Colon (tissue), 2 donors: ENCODE data around the gene GRIA3.

Experiments used
- FAIRE-seq: peaks from 2 replicates; lab custom pipeline; 2012; peaks lifted over from hg19 to GRCh38; lab: Jason Lieb, UNC
- donor health status: control.
- donor health status: control.

GRIA3 gene

DNA sequence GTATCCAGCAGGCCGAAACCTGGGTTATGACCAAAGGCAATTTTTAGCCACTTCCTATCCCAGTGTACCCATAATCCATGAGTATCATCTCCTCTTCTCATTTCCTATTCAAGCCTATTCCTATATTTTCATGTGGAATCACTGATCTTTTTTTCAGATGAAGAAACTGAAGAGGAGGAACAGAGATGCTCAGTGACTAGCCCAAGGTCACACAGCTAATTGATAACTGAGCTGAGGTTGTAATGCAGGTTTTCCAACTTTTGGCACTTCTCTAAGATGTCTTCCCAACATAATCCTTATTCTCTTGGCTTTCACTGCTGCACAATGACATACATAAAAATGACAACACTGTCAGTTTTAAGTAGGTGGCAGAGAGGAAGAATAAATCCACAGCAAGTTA is 15.3 kb downstream of the GRIA3 start:
- FAIRE-seq, result no peak

DNA sequence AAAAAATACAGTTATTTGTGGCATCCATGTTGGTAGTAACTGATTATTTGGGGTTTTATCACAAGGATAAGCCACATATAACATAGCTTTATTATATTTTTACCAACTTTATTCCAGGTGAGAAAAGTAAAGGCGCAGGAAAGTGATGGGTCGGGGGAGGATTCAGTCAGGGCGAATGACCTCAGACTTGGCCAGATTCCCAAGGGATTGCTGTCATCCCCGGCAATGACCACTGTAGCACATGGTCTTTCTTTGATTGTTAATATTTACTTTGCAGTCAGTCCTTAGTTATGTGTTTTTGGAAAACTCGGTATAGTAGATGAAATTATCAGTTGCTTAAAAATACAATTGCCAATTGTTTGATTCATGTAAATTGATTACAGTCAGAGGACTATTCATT is 17.6 kb downstream of the GRIA3 start:
- peak; percentile 21 for FAIRE-seq

DNA sequence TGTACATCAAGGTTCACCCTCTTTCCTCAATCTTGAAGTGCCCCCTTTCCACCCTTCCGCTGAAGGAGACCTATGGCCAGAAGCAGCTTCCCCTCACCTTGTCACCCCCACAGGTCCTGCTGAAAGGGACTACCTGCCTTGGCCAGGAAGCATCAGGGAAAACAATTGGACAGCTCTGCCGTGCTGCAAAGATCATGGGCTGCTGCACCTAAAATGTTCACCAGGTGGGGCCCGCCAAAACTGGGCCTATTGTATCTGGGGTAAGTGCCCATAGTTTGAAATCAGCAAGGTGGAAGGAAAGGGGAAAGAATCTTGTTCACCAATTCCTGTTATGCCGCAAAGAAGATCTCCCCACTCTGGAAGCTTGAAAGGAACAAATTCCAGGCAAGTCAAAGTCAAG is 18.4 kb downstream of the GRIA3 start:
- FAIRE-seq, result no peak

DNA sequence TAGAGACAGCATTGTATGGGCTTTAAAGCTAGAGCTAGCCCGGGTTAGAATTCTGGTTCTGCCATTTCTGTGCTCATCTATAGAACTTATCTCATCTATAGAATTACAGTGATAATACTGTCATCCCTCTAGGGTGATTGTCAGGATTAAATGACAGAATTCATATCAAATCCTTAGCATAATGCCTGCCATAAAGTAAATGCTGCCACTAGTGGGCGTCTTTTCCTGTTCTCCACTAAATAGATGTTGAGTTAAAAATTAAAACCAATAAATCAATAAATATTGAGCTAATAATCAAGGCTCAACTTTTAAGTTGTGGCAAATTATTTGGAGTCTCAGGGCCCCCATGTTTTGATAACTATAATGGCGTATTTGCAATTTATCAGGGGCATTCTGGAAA is 19.7 kb downstream of the GRIA3 start:
- FAIRE-seq, result no peak

DNA sequence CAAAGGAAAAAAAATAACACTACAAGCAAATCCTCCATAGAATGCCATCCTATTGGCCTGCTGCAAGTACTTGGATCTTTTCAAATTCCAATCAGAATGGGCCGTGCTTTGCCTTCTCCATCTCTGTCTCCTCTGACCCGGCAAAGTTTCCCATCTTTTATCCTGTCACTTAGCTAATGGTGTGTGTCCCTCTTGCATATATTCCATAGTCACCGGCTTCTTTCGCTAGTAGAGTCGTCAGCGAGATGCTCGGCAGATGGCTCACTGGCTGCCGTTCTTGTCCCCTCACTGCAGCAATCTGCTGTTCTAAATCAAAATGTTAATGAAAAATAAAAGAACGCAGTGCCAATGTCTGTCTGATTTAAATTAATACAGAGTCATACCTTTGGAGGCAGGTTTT is 22.1 kb downstream of the GRIA3 start:
- no peak for FAIRE-seq

DNA sequence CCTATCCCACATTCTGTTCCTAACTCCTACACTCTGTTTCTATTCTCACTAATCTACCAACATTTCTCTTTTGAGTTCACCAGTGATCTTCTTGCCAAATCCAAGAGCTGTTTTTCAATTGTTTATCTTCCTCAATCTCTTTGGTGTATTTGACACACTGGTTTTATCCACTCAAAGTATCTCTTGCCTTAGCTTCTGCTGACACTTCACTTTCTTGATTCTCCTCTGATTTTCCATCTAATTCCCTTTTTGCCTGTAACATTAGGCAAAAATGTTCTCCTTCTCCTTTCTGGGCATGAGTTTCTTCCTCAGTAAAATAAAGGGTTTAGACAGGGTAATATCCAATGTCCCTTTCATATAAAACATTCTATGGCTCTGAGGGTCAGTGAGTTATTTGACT is 26.2 kb downstream of the GRIA3 start:
- FAIRE-seq, result no peak

DNA sequence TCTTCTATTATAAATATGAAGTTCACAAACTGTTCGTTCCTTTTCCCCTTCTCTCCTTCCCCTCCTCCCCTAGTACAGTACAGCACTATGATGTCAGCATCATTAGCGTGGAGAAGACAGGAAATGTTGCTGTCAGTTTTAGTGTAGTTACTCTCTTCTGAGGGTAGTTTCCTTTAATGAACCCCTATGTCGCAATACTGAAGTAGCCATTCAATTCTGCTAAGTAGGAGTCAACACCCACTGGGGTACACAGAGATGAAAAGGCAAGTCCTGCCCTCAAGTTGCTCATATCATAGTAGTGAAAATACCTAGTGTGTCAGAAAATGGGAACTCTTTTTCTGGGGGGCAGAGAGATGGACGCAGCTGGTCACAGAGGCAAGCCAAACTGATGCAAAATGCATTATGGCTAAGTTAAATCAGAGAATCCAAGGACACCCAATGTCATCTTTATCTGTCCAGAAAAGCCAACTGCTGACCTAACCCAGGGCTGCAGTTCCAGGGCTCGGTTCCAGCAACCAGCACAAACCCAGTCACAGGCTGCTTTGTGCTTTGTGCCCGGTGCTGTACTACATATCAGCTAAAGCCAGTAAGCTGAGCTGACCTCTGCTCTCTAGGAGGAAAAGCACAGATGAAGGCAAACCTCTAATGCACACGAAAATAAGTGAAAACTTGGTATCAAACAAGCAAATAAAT is 31.5 kb downstream of the GRIA3 start:
- no peak for FAIRE-seq

DNA sequence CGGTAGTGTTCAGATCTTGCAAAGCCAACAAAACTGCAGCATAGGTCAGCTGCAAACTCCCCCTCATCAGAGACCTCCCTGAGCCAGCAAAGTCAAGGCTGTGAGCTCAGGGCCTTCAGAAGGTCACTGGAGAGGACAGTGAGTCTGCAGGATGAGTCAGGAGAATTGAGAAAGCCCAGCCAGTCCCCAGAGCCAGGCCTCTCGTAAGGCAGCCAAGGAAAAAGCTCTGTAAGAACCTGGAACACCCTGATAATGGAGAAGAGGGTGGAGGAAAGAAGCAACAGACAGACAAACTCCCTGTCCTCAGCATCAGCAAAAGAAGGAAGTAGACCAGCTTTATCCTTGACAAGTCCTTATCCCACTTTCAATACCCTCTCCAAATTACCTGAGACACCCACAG is 33.0 kb downstream of the GRIA3 start:
- no peak for FAIRE-seq

DNA sequence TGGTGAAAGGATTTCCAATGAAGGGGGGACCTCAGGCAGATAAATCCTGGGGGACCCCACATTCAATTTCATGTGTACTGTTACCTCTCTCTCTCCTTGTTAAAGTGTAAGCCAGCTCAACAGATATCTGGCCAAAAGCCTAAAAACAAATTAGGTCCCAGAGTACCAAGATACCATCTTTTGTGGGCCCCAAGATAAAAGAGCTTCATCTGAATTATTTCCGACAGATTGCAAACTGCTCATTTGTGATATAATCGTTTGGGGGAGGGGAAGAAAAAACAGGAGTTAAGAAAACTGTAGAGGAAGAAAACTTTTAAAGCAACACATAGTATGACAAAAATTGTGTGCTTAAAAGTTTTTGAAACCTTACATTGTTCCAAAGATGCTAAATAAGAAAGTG is 33.6 kb downstream of the GRIA3 start:
- FAIRE-seq, result no peak

DNA sequence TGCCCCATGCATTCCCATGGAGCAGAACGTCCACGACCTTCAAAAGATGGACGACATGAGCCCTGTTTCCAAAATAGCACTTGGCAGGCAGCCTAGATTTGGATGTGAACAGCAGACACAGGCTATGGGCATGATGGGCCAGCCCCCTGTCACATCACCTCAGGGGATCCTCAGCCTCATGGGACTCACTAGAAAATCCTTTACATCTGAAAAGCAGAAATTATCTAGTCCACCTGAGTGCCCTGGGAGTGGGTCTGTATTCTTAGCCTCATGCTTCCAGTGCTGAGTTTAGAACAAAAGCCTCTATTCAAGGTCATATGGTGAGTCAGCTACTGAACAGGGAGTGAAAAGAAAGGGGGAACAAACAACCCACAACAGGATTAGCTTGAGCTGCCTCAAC is 35.8 kb downstream of the GRIA3 start:
- no peak for FAIRE-seq

DNA sequence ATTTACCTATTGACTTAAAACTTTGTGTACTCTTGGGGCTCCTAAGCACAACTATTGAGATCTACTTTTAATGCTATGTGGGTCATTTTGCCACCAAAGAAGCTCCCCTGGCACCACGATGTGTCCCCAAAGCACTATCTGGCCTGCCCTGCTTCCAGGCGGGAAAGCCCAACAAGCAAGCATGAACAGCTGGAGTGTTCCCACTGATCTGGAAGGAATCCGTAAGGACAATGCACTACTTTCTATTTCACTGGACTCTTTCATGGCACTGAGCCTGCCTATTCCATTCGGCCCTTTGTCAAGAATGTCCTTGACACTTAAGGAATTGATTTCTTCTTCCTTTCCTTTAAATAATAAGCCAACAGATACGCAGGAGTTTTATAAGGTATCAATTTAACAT is 38.8 kb downstream of the GRIA3 start:
- FAIRE-seq, result no peak

DNA sequence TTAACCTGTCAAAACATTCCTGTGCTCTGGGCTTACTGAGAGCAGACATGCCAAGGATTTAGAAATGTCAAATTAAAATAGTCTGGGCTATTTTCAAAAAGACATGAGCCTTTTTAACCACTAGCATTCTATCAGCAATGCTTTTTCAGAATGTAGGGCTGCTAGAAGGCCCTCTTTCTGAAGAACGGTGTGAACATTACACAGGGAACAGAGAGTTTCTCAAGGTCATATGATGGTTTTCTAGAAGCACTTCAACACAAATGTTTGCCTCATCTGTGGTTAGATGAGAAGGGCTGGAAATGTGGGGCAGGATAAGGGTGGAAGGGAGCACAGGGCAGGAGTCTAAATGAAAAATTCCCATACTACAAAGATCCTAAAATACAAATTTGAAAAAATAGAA is 39.3 kb downstream of the GRIA3 start:
- no peak for FAIRE-seq

DNA sequence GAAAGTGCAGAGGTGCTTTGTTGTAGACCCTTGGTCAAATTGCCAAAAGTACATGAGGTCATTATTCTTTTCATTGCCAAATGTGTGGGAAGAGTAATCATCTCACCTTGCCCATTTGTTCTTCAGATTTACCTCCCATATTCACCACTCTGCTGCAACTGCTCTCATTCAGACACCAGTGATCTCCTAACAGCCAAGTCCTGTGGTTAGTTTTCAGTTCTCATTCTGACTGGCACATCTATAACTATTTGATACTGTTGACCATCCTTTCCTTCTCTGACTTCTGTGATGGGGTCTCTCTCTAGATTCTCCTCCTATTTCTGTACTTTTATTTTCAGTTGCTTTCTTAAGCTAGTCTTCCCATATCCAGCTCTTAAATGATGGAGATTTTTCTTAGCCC is 39.8 kb downstream of the GRIA3 start:
- peak; percentile 36 for FAIRE-seq

DNA sequence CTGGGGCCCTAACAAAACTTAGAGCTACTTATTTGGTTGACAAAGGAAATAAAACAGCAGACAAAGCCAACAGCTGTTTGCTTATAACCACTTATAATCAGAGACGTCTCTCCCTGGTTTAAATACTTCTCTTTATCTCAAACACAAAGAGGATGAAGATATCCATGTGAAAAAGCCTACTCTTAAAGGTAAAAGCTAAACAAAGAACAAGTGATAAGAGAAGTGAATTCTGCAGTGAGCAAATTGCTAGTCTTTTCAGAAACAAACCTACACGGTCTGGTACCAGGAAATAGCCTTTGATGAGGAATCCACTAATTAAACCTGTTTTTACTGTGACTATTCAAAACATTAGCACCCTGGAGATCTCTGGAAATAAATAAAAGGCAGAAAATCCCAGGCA is 46.7 kb downstream of the GRIA3 start:
- no peak for FAIRE-seq

DNA sequence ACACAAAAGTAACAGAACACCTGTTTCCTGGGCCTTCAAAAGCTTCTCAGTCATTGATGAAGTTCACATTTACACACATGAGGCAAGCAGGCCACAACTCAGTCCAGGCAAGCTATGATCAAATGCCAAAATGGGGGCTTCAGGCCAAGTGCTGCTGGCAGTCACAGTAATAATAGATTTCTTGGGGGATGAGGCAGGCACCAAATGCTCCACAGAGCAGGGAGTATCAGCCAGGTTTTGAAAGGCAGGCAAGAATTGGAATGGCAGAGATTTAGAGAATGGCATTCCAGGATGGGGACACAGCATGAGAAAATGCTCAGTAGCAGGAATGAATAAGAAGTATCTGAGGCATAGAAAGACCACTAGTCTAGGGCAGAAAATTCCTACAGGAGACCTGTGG is 52.8 kb downstream of the GRIA3 start:
- no peak for FAIRE-seq

DNA sequence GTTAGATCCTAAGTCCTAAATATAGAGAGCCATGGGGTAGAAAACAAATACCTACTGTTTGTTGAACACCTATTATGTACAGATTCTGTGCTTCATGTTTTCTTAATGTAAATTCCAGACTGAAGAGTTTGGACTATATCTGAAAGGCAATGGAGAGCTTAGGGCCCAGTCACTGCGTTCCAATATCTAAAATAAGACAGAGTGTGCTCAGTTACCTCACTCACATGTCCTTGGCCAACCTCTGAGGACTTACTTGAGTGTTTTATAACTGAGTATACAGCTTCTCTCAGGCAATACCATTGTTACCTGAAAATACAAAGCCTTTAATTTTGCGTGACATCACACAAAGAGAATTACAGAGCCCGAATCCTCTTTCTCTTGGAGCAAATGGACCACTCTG is 53.2 kb downstream of the GRIA3 start:
- no peak for FAIRE-seq

DNA sequence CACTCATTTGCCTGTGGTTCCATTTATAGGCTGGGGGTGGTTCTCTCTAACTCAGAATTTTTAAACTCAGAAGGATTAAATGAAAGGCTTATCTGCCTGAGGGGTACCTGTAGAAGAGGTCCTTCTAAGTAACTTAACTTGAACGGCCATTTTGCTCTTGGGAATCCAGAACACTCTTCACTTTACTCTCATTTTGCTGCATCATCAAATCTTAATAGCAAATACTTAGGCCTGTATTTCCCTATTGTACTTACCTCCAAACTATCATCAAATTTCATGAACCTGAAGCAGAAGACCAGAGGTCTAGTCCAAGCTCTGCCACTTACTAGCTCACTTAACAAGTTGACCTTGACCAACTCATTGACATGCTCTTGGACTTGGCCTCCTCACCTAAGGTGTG is 70.4 kb downstream of the GRIA3 start:
- FAIRE-seq, result no peak

DNA sequence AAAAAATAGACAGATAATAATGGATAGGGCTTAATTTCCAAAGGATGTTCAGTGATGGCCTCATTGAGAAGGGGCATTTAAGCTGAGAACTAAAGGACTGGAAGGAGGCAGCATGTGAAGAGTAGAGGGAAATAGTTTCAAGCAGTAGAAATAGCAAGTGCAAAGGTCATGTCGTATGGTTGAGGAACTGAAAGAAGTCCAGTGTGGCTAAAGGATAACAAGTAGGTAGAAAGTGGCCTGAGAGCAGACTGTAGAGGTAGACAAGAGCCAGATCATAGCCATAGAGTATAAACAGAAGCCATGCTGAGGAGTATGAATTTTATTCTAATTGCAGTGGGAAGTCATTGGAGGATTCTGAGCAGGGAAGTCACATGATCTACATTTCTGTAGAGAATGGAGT is 72.3 kb downstream of the GRIA3 start:
- no peak for FAIRE-seq

DNA sequence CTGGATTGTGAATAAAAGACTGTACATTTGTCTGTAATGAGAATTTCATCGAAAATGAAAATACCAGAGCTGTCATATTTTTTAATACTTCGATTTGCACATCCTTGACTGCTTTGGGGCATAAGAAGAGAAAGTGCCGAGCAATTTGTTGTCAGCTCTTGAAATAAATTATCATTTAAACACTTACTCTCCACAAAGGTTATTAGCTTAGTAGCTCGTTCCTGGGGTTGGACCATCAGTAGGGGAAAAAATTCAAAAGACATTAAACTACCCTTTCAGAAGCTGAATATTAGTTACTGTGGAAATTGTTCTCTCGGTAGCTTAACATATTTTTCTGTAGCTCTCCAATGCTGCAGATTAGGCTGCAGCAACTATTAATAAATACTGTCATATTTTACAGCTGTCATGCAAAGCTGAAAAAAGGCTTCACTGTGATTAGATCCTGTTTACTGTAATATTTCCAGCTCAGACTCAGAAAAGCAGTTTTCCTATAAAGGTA is 76.9 kb downstream of the GRIA3 start:
- peak; percentile 69 for FAIRE-seq

DNA sequence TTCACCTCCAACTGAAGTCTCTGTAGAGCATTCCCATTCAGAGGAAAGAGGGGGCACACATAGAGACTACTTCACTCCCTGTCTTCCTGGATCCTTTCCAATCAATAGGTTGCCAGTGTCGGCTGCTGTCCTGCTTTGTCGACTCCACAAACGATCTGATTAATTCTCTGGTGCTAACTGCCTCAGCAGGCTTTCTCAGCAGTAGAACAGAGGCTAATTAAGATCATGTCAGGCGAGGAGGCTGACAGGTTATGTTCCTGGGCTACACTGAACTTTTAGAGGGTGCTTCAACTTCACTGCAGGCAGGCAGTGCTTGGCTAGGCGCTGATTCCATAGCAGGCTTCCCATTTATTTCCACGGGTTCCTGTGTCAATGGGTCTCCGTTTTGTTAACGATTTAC is 79.2 kb downstream of the GRIA3 start:
- no peak for FAIRE-seq

DNA sequence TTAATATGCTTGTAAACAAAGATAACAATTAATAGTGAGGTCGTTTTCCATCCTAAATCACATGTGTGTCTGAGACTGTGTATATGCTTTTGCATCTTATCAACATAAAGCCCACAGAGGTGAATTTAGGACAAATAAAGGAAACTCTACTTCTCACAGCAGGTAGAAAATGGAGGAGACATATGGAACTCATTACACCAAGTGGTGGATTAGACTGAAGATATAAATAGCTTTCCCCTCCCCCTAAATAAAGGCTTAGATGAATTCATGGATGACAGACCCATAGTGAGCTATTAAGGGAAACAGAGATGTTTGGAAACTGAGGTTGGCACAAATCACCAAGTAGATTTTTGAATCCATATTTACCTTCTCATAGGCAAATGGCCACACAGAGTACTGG is 79.7 kb downstream of the GRIA3 start:
- no peak for FAIRE-seq

DNA sequence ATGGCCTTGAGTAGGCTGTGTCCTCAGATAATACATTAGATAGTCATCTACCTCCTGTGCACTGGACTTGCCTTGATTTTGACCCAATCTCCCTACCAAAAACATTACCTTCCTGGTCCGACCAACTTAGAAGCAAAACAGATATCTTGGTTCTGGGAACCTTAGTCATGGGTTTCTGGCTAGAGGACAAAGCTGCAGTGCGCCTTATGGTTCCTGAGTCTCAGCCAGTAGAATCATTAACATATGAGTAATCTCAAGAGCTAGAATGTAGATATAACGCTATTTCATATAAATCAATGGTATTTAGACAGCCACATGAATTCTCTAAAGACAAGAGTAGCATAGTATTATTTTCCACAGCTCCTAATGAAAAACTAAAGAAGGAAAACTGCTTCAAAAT is 83.1 kb downstream of the GRIA3 start:
- no peak for FAIRE-seq

DNA sequence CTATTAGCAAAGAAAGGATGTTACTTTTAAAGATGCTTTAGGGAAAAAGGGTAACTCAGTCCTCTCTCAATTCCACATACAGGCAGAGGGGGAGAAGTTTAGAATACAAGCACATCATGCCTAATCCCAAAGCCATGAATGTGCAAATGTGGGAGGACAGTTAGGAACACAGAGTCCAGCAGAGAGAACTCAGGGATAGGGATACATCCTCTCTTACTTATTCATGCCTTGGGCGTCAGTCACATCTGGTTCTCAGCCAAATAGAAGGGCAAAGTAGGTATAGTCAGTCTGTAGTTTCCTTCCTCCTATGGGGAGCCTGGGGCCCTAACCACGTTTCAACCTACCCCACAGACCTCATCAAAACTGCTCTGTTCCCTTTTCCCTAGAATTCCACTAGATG is 87.8 kb downstream of the GRIA3 start:
- no peak for FAIRE-seq

DNA sequence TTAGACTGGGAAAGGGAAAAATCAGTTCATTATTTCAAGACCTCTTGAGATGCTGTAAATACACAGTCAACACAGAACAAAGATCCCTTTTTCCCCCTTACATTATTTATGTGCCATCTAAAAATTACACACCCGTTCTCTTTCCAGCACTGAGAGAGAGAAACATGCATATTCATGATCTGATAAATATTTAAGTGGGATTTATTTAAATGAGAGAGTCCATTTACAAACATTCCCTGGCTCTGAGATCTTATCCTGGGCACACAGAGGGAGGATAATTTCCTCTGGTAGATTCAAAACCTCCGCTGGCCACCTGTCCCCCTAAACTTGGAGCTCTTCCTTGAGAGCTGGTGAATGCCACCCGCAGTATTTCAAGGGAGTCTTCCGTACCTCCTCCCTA is 88.6 kb downstream of the GRIA3 start:
- FAIRE-seq, result no peak

DNA sequence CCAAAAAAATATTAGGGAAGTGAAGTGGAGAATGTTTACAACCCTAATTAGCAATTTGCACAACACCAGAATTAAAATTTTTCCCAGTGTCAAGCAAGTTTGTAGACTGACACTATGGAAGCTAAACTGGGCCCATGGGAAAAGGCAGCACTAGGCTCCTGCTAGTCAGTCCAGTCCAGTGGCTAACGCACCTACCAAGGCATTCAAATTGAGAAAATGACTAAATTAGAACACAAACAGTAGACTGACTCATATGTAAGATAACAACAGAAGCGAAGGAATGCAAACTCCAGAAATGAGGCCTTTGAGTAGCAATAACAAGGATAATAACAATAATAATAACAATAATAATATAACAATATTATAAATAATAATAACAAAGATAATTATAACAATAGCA is 90.7 kb downstream of the GRIA3 start:
- FAIRE-seq, result no peak
